Large intestine (tissue), 3 donors: ENCODE results near the gene PADI3. TPM values are rescaled to one million over a fixed set of nuclear protein-coding genes. Genes with fewer than 3 reads are reported as not detected.

Source experiments
- DNase-seq, 2 donors: peaks; one replicate each; pipeline versions ENCODE4 v3.0.0 to v3.0.0-alpha.2; 2013
- H3K27ac ChIP-seq: one replicate; pipeline ENCODE4 v1.5.1; 2013; ENCODE audit warnings: low read length
- H3K27me3 ChIP-seq: 2 replicates; pipeline ENCODE4 v1.6.1; 2013; ENCODE audit warnings: low read length; ENCODE audit not compliant: control insufficient read depth, insufficient read depth
- H3K36me3 ChIP-seq: 2 replicates; pipeline ENCODE4 v1.6.1; 2013; ENCODE audit warnings: low read length; ENCODE audit not compliant: control insufficient read depth, insufficient read depth
- H3K4me1 ChIP-seq: one replicate; pipeline ENCODE4 v1.6.1; 2013; ENCODE audit warnings: low read length; ENCODE audit not compliant: control insufficient read depth, insufficient read depth
- H3K4me3 ChIP-seq: one replicate; pipeline ENCODE4 v1.5.1; 2013; ENCODE audit warnings: low read length
- H3K9me3 ChIP-seq: one replicate; pipeline ENCODE4 v1.6.1; 2013; ENCODE audit warnings: mild to moderate bottlenecking, low read depth, low read length, moderate library complexity; ENCODE audit not compliant: control insufficient read depth
- WGBS: methylation state at CpG from one replicate; pipeline ENCODE4 v1.1.5; 2013; ENCODE audit warnings: low lambda C conversion rate; ENCODE audit not compliant: insufficient coverage; 5-methylcytosine and 5-hydroxymethylcytosine counted together
- polyA plus RNA-seq: library from polyadenylated mRNA; unstranded; fragments of 120-200 nt; gene quantifications from one replicate; pipeline ENCODE4 v1.2.1, GENCODE V29; 2013

Gene PADI3
- polyA plus RNA-seq, 1 donor, result not detected

DNA sequence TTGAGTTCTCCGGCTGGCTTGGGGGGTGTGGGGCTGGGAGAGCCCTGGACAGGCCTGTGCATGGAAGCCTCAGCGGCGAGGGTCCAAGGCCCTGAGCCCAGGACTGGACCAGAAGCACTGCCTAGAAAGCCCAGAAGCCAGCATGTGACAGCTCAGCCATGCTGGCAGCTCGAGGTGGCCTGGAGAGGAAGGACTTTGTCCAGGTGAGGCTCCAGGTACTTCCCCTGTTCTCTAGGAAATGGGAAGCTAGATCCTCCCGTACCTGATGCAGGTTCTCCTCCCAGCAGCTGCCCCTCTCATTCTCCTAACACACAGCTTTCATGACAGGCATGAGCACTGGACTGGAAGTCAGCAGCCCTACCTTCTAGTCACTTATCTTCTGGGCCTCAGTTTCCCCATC is 6.4 kb downstream of the PADI3 start:
- H3K27ac ChIP-seq, result no peak overlapping the region
- no CpG with 5 or more reads among the region's 5 CpGs for WGBS
- H3K27me3 ChIP-seq, result peaks cover 2% of the 10 kb centered on the region
- DNase-seq, result no peak
- no peak overlapping the region for H3K4me3 ChIP-seq
- H3K9me3 ChIP-seq, result no peaks in the 10 kb centered on the region
- no peaks in the 10 kb centered on the region for H3K36me3 ChIP-seq
- no peaks in the 10 kb centered on the region for H3K4me1 ChIP-seq

DNA sequence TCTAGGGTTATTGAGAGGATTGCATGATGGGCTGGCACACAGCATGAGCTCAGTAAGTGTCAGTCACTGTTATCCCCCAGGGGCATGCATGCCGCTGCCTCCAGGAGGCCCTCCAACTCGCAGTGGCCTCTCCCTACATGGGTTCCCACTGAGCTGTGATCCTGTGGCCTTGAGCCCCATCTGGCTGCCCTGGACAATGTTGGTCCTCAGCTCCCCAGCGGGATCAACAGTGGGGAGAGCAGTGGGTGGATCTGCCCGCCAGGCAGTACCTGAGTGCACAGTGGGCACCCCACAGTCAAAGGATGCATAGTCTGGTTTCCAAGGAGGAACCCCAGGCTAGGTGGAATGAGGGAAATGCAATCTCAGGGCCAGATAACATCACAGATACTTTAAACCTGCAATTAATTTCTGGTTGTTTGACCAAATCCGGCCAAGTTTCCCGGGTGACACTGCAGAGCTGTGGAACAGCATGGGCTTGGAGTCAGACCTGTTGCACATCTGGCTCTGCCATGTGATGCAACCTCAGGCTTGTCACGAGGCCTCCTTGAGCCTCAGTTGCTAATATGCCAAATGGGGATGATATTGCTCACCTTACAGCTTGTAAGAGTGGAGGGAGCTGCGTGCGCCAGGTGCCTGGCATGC is 9.3 kb downstream of the PADI3 start:
- Histone ChIP-seq H3K9me3 (no peaks in the 10 kb centered on the region), H3K27ac (no peak overlapping the region), H3K4me3 (no peak overlapping the region), H3K27me3 (peaks cover 7% of the 10 kb centered on the region), H3K36me3 (no peaks in the 10 kb centered on the region), H3K4me1 (no peaks in the 10 kb centered on the region)
- no CpG with 5 or more reads among the region's 9 CpGs for WGBS
- DNase-seq, result no peak

DNA sequence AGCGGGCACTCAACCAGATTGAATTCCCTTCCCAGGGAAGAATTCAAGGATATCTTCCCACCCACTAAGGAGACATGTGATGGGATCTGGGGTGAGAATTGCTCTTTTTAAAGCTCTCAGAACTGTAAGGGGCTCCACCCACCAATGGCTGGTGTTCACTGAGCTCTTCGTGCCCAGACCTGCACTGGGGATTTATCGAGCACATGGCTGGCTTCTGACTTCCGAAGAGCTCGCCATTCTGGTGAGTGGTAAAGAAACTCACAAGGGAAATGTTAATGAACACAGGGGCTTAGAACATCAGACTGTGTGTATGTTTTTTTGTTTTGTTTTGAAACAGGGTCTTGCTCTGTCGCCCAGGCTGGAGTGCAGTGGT is 9.8 kb downstream of the PADI3 start:
- Histone ChIP-seq H3K36me3 (no peaks in the 10 kb centered on the region), H3K4me3 (no peak overlapping the region), H3K4me1 (no peaks in the 10 kb centered on the region), H3K27me3 (peaks cover 7% of the 10 kb centered on the region), H3K27ac (no peak overlapping the region), H3K9me3 (no peaks in the 10 kb centered on the region)
- no peak for DNase-seq
- WGBS, result no CpG with 5 or more reads among the region's 6 CpGs

DNA sequence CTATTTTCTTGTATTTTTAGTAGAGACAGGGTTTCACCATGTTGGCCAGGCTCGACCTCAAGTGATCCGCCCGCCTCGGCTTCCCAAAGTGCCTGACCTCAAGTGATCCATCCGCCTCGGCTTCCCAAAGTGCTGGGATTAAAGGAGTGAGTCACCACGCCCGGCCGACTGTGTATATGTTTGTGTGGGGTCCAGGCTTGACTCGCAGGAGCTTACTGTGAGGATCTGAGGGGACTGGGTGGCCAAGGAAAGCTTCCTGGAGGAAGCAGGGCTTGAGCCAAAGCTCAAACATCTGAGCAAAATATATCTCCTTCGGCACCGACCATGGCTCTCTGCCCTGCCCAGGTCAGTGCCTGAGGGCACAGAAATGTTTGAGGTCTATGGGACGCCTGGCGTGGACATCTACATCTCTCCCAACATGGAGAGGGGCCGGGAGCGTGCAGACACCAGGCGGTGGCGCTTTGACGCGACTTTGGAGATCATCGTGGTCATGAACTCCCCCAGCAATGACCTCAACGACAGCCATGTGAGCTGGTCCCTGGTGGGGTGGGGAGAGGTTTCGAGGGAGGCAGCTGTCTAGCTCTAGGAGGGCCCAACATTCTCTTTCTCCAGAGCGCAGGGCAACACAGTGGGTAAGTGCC is 10.5 kb downstream of the PADI3 start:
- Histone ChIP-seq H3K4me3 (no peak overlapping the region), H3K27me3 (peaks cover 7% of the 10 kb centered on the region), H3K27ac (no peak overlapping the region), H3K36me3 (no peaks in the 10 kb centered on the region), H3K9me3 (no peaks in the 10 kb centered on the region), H3K4me1 (no peaks in the 10 kb centered on the region)
- no peak for DNase-seq
- WGBS, result no CpG with 5 or more reads among the region's 24 CpGs

DNA sequence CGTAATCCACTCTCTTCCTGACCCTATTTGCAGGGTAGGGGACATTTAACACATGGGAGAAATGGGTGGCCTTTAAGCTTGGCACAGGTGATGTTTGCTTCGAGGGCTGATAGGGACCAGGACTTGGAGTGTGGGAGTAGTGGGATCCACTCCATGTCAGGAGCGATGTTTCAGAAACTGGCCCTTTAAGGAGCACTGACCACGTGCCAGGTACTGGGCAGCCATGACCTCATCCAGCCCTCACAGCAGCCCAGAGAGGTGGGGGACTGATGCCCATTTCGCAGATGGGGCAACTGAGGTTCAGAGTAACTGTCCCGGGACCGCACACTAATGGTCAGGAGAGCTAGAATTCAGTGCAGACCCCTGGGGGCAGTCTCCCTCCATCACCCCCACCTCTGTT is 11.4 kb downstream of the PADI3 start:
- no peaks in the 10 kb centered on the region for H3K4me1 ChIP-seq
- no CpG with 5 or more reads among the region's 7 CpGs for WGBS

GRCh38 chr1:17260738-17261137 is 11.8 kb downstream of the PADI3 start:
- Histone ChIP-seq H3K9me3 (no peaks in the 10 kb centered on the region), H3K4me1 (no peaks in the 10 kb centered on the region), H3K27ac (no peak overlapping the region), H3K4me3 (no peak overlapping the region), H3K36me3 (no peaks in the 10 kb centered on the region), H3K27me3 (peaks cover 7% of the 10 kb centered on the region)
- DNase-seq, result no peak
- no CpG with 5 or more reads among the region's 5 CpGs for WGBS

More for the DNA sequence above, 11.4 kb downstream of the PADI3 start:
- DNase-seq, result no peak
- no peak overlapping the region for H3K4me3 ChIP-seq
- H3K36me3 ChIP-seq, result no peaks in the 10 kb centered on the region
- peaks cover 7% of the 10 kb centered on the region for H3K27me3 ChIP-seq
- no peaks in the 10 kb centered on the region for H3K9me3 ChIP-seq
- H3K27ac ChIP-seq, result no peak overlapping the region

- H3K27ac ChIP-seq, result no peak overlapping the region
- no peaks in the 10 kb centered on the region for H3K4me1 ChIP-seq
- H3K36me3 ChIP-seq, result no peaks in the 10 kb centered on the region
- peaks cover 4% of the 10 kb centered on the region for H3K27me3 ChIP-seq
- no peak for DNase-seq
- H3K4me3 ChIP-seq, result no peak overlapping the region
- no peaks in the 10 kb centered on the region for H3K9me3 ChIP-seq
Observed at GRCh38 chr1:17263936-17264335, 15.0 kb downstream of the PADI3 start.

DNA sequence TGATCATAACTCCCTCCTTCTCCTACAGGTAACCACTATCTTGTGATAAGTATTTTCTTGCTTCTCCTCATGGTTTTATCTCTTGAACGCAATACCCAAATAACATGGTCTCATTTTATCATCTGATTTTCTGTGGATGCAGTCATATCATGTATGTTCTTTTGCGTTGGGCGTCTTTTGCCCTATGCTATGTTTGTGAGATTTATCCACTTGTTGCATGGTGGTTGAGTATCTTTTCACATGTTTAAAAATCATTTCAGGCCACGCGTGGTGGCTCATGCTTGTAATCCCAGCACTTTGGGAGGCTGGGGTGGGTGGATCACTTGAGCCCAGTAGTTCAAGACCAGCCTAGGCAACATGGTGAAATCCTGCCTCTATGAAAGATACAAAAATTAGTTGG is 15.6 kb downstream of the PADI3 start:
- no peaks in the 10 kb centered on the region for H3K4me1 ChIP-seq
- no peak for DNase-seq
- H3K27ac ChIP-seq, result no peak overlapping the region
- H3K4me3 ChIP-seq, result no peak overlapping the region
- H3K36me3 ChIP-seq, result no peaks in the 10 kb centered on the region
- H3K27me3 ChIP-seq, result peaks cover 4% of the 10 kb centered on the region
- no CpG with 5 or more reads among the region's 5 CpGs for WGBS
- no peaks in the 10 kb centered on the region for H3K9me3 ChIP-seq

DNA sequence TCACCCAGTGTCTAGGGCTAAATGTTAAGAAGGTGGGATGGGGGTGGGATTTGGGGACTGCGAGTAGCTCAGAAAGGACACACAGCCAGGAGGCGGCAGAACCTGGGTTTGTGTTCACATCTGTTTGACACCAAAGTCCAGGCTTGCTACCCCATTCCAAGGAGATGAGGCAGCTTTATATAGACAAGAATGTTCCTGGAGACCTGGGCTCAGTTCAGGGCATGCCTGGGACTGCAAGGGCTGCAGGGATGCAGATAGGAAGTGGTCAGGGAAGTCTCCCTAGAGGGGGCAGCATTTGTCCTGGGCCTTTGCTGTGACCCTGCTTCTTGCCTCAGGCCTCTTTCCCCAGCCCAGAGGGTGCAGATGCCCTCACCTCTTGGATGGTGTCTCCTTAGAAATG is 16.3 kb downstream of the PADI3 start:
- no peak for DNase-seq

DNA sequence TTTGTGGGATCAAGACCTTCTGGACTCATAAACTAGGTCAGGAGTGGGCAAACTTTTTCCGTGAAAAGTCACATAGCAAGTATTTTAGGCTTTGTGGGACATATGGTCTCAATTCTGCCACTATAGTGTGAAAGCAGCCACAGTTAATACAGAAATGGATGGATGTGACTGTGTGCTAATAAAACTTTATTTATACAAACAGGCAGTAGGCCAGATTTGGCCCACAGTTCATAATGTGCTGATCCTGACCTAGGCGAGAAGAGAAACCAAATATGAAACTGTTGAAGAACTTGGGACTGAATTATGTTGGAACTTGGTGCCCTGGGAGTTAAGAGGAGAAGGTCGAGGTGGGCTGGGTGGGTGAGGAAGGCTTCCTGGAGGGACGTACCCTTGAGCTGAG is 17.1 kb downstream of the PADI3 start:
- Histone ChIP-seq H3K4me1 (no peaks in the 10 kb centered on the region), H3K27me3 (peaks cover 4% of the 10 kb centered on the region), H3K27ac (no peak overlapping the region), H3K9me3 (no peaks in the 10 kb centered on the region), H3K36me3 (no peaks in the 10 kb centered on the region), H3K4me3 (no peak overlapping the region)
- DNase-seq, result no peak
- 90% methylated on average over 2 of the region's 4 CpGs for WGBS

More for the DNA sequence above, 16.3 kb downstream of the PADI3 start:
- H3K9me3 ChIP-seq, result no peaks in the 10 kb centered on the region
- H3K4me1 ChIP-seq, result no peaks in the 10 kb centered on the region
- H3K36me3 ChIP-seq, result no peaks in the 10 kb centered on the region
- H3K27ac ChIP-seq, result no peak overlapping the region
- H3K4me3 ChIP-seq, result no peak overlapping the region
- H3K27me3 ChIP-seq, result peaks cover 4% of the 10 kb centered on the region
- WGBS, result no CpG with 5 or more reads among the region's 2 CpGs
